OCI-M2 (cell line): Measurements from ENCODE around the gene CHMP2A.

ENCODE experiments used
- DNase-seq: peaks from one replicate; lab custom pipeline; 2025; ENCODE audit not compliant: unreplicated experiment; lab: John Stamatoyannopoulos, UW

CHMP2A gene

GRCh38 chr19:58556622-58557220, 1.8 kb upstream of the CHMP2A start:
- no peak for DNase-seq

- DNase-seq = no peak
Observed at GRCh38 chr19:58555920-58556621, 1.2 kb upstream of the CHMP2A start.

- no peak for DNase-seq
Observed at GRCh38 chr19:58555369-58555885, 522 bp upstream of the CHMP2A start.

GRCh38 chr19:58553799-58554493, 959 bp downstream of the CHMP2A start:
- no peak for DNase-seq

- no peak for DNase-seq
Observed at GRCh38 chr19:58552655-58553054, 2.2 kb downstream of the CHMP2A start.

- no peak for DNase-seq
Observed at GRCh38 chr19:58551577-58552471, 3.1 kb downstream of the CHMP2A start.

GRCh38 chr19:58551123-58551497, 3.8 kb downstream of the CHMP2A start:
- no peak for DNase-seq

- no peak for DNase-seq
Observed at GRCh38 chr19:58550362-58551122, 4.4 kb downstream of the CHMP2A start.

GRCh38 chr19:58549664-58550361, 5.1 kb downstream of the CHMP2A start:
- no peak for DNase-seq

- DNase-seq = no peak
Observed at GRCh38 chr19:58548859-58549663, 5.8 kb downstream of the CHMP2A start.

GRCh38 chr19:58547323-58548312, 7.3 kb downstream of the CHMP2A start:
- no peak for DNase-seq

- DNase-seq = no peak
Observed at GRCh38 chr19:58546019-58546530, 8.8 kb downstream of the CHMP2A start.

- DNase-seq = no peak
Observed at GRCh38 chr19:58545286-58546018, 9.5 kb downstream of the CHMP2A start.

GRCh38 chr19:58544591-58545285, 10.2 kb downstream of the CHMP2A start:
- DNase-seq = no peak

- no peak for DNase-seq
Observed at GRCh38 chr19:58543826-58544590, 10.9 kb downstream of the CHMP2A start, which contains the start of gene TRIM28. TRIM28 (plus strand) TSS chr19:58544064; CDS start chr19:58544758, 694 bp downstream.
